ENCODE measurements around the gene BICC1.

BICC1 gene

DNA sequence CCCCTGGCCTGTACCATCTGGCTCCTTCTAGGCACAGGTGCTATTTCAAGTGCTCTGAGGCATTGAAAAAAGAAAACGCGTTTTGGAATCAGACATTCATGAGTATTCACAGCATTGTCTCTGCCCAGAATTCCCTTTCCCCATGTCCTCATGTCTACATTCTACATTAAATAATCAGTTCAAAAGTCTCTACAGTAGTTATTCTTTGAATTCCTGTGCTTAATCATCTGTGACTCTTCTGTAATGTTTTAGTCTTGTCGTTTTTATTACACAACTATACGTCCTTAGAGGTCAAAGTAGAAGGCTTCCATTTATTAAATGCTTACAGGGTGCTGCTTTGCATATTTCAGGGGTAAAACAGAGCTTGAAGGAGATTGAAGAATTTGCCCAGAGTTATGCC lies 95.7 kb downstream of the BICC1 start:
- TF ChIP-seq, protein P1, sequence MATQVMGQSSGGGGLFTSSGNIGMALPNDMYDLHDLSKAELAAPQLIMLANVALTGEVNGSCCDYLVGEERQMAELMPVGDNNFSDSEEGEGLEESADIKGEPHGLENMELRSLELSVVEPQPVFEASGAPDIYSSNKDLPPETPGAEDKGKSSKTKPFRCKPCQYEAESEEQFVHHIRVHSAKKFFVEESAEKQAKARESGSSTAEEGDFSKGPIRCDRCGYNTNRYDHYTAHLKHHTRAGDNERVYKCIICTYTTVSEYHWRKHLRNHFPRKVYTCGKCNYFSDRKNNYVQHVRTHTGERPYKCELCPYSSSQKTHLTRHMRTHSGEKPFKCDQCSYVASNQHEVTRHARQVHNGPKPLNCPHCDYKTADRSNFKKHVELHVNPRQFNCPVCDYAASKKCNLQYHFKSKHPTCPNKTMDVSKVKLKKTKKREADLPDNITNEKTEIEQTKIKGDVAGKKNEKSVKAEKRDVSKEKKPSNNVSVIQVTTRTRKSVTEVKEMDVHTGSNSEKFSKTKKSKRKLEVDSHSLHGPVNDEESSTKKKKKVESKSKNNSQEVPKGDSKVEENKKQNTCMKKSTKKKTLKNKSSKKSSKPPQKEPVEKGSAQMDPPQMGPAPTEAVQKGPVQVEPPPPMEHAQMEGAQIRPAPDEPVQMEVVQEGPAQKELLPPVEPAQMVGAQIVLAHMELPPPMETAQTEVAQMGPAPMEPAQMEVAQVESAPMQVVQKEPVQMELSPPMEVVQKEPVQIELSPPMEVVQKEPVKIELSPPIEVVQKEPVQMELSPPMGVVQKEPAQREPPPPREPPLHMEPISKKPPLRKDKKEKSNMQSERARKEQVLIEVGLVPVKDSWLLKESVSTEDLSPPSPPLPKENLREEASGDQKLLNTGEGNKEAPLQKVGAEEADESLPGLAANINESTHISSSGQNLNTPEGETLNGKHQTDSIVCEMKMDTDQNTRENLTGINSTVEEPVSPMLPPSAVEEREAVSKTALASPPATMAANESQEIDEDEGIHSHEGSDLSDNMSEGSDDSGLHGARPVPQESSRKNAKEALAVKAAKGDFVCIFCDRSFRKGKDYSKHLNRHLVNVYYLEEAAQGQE (IDR thresholded peaks at IDR 0.05; ENCODE audit: insufficient read depth in 1 of 2, low read depth in 2 of 2, low read length in 2 of 2): no peak
- no peak for TF ChIP-seq FOXP2 (optimal IDR thresholded peaks at IDR 0.05; ENCODE audit: borderline replicate concordance, extremely low read depth, extremely low read length, insufficient read depth)
- no peak for TF ChIP-seq POLR2AphosphoS5 (IDR thresholded peaks at IDR 0.05; ENCODE audit: low read depth, low read length)
- no peak for TF ChIP-seq SIN3A (IDR thresholded peaks at IDR 0.05; ENCODE audit: borderline replicate concordance, insufficient read depth, low read length)
- TF ChIP-seq TAF1 (IDR thresholded peaks at IDR 0.05; ENCODE audit: borderline replicate concordance, insufficient read depth, low read length): no peak

GRCh38 chr10:58608826-58609531 lies 96.3 kb downstream of the BICC1 start:
- TF ChIP-seq FOXP2 (optimal IDR thresholded peaks at IDR 0.05; ENCODE audit: borderline replicate concordance, extremely low read depth, extremely low read length, insufficient read depth) (no peak), POLR2AphosphoS5 (IDR thresholded peaks at IDR 0.05; ENCODE audit: low read depth, low read length) (no peak)

DNA sequence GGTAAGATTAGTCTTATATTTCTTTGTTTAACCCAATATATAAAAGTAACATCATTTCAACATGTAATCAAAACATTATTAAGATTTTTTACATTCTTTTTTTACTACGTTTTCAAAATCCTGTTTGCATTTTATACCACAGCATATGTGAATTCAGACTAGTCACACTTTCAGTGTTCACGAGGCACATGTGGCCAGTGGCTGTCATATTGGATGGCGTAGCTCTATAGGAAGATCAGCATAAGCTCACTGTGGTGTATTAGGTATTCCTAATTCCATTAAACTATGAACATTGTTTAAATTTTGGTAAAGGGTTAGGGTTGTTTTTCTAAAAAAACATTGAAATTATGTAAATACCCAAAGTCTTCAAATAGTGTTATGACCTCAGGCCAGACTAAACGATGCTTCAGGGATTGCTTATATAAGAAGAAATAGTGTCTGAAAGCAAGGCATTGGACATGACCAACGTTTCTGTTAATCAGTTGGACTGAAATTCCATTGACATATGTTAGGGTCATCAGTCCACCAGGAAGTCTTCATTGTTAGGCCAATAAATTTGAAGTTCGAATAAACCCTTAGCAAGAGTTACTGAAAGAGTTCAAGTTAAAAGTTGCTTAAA lies 97.0 kb downstream of the BICC1 start:
- TF ChIP-seq, protein P1 (IDR thresholded peaks at IDR 0.05; ENCODE audit: insufficient read depth in 1 of 2, low read depth in 2 of 2, low read length in 2 of 2): no peak

DNA sequence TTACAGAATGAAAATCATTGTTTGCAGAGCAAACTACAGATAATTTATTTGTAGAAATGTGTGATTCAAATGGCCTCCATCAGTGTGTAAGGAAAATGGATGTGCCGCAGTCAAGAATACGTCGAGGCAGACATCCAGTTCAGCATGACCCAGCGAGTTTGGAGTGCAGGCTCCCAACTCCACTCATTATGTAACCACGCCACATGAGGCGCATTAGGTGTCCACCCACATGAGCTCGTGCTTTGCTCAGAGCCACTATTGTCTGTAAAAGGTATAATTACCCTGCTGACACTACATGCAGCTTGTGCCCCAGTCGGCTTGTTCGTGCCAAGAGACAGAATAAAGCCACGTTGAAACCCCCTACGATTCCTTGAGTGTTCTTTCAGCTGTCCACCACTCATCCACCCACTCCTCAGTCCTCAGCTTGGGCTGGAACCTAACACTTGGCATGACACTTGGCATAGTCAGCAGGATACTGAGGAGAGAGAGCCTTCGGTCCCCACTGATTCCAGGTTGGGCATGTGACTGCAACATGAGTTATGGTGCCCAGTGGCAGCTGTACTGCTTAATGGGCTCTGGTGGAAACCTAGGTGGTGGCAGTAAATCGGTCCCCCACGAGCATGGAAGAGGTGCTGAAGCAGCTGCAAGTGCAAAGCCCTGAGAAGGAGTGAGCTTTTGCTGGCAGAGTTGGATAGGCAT lies 102.7 kb downstream of the BICC1 start:
- TF ChIP-seq SIN3A (IDR thresholded peaks at IDR 0.05; ENCODE audit: borderline replicate concordance, insufficient read depth, low read length) (no peak), TAF1 (IDR thresholded peaks at IDR 0.05; ENCODE audit: borderline replicate concordance, insufficient read depth, low read length) (no peak), FOXP2 (optimal IDR thresholded peaks at IDR 0.05; ENCODE audit: borderline replicate concordance, extremely low read depth, extremely low read length, insufficient read depth) (no peak), POLR2AphosphoS5 (IDR thresholded peaks at IDR 0.05; ENCODE audit: low read depth, low read length) (no peak)
- TF ChIP-seq, protein P1 (IDR thresholded peaks at IDR 0.05; ENCODE audit: insufficient read depth in 1 of 2, low read depth in 2 of 2, low read length in 2 of 2): no peak

- no peak for TF ChIP-seq SIN3A (IDR thresholded peaks at IDR 0.05; ENCODE audit: borderline replicate concordance, insufficient read depth, low read length)
- no peak for TF ChIP-seq TAF1 (IDR thresholded peaks at IDR 0.05; ENCODE audit: borderline replicate concordance, insufficient read depth, low read length)
- TF ChIP-seq FOXP2 (optimal IDR thresholded peaks at IDR 0.05; ENCODE audit: borderline replicate concordance, extremely low read depth, extremely low read length, insufficient read depth): no peak
- no peak for TF ChIP-seq POLR2AphosphoS5 (IDR thresholded peaks at IDR 0.05; ENCODE audit: low read depth, low read length)
- TF ChIP-seq, protein P1 (IDR thresholded peaks at IDR 0.05; ENCODE audit: insufficient read depth in 1 of 2, low read depth in 2 of 2, low read length in 2 of 2): no peak
Measured at GRCh38 chr10:58618158-58618676, 105.5 kb downstream of the BICC1 start.
